Measurements from ENCODE around the gene ACBD6.

The ACBD6 gene

GRCh38 chr1:180238675-180239074, 263.7 kb downstream of the ACBD6 start:
- DNase-seq (ENCODE audit: low read depth), result no peak
- no peak for TF ChIP-seq CTCF (IDR thresholded peaks at IDR 0.05; ENCODE audit: low read depth, low read length, missing control alignments)
- no peak overlapping the region for H3K4me3 ChIP-seq (ENCODE audit: low read depth, low read length)
